VCaP (cell line): ENCODE results near the gene HSD11B1.

Source experiments
- H3K27ac ChIP-seq: fragments of 450-650 bp; 2 replicates; pipeline ENCODE4 v1.5.1; 2017
- TF ChIP-seq, protein P1 (sequence below): fragments of 450-650 bp; conservative IDR thresholded peaks from 2 replicates; pipeline ENCODE4 v1.5.1; 2017; ENCODE audit warnings: mild to moderate bottlenecking, moderate library complexity

HSD11B1 gene

DNA sequence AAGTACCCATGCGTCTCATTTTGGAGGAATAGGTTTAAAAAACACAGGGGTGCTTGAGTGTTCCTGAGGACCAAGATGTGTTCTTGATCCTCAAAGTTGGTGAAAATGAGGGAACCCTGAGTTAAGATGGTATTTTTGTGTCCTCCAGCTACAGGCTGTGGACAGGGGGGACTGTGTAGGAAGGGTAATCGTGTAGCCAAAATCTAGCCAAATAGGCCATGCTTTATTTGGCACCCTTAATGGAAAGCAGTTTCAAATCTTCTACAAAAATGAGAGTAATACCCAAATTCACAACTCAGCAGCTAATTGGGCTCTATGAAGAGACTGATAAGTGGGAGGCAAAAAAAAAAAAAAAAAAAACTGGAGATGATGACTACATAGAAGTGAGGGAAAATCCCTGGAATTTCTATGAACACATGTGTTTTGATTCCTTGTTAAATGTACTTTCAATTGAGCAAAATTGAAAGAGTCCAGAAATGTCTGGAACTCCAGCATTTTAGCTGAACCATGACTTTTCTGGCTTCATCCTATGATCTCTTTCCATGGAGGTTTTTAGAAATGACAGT lies 470 bp downstream of the HSD11B1 start:
- no peak overlapping the region for H3K27ac ChIP-seq
- TF ChIP-seq, protein P1, sequence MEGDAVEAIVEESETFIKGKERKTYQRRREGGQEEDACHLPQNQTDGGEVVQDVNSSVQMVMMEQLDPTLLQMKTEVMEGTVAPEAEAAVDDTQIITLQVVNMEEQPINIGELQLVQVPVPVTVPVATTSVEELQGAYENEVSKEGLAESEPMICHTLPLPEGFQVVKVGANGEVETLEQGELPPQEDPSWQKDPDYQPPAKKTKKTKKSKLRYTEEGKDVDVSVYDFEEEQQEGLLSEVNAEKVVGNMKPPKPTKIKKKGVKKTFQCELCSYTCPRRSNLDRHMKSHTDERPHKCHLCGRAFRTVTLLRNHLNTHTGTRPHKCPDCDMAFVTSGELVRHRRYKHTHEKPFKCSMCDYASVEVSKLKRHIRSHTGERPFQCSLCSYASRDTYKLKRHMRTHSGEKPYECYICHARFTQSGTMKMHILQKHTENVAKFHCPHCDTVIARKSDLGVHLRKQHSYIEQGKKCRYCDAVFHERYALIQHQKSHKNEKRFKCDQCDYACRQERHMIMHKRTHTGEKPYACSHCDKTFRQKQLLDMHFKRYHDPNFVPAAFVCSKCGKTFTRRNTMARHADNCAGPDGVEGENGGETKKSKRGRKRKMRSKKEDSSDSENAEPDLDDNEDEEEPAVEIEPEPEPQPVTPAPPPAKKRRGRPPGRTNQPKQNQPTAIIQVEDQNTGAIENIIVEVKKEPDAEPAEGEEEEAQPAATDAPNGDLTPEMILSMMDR, result no peak

DNA sequence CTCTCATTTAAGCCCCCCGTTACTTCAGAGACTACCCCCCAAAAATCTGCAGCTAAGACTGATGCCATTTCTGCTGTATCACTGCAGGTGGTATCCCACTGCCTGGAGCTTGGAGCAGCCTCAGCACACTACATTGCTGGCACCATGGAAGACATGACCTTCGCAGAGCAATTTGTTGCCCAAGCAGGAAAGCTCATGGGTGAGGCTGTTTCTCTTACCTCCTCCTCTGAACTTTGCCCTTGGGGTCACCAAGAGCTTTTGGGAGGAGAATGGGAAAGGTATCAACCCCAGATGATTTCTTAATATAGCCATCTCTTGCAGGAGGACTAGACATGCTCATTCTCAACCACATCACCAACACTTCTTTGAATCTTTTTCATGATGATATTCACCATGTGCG lies 2.0 kb downstream of the HSD11B1 start:
- TF ChIP-seq, protein P1, result no peak
- H3K27ac ChIP-seq, result no peak overlapping the region

DNA sequence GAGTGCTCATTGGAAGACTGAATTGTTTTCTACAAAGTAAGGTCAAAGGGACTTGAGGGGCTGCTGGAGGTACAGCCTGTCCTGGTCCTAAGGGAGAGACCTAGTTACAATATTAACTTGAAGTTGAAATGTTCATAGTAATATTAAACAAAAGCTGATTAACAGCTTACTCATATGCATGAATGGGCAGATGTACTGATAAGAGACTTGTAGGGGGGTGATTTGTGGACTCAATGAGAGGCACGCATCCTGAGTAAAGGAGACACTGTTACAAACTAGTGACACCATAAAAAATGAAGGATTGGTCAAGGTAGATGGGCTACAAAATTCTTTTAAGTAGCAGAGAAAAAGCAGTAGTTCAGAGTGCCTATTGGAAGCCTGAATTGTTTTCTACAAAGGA lies 2.7 kb downstream of the HSD11B1 start:
- H3K27ac ChIP-seq, result no peak overlapping the region
- TF ChIP-seq, protein P1, result no peak

DNA sequence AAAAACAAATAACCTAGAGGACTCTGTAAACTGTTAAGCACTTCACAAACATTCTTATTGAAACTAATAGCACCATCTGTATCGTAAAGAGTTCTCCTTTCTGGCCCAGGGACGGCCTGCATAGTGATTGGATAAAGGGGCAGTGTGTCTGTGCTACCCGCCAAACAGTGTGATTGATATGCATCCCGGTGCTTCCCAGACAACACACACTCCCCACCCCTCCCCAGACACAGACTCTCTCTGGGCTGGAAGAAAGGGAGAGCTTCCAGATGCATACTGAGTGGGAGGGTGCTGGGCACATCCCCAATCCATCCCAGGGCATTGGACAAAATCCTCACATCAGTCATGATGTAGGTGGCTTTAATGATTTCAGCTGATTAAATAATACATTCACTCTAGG lies 3.7 kb downstream of the HSD11B1 start:
- H3K27ac ChIP-seq, result no peak overlapping the region
- TF ChIP-seq, protein P1, result no peak

DNA sequence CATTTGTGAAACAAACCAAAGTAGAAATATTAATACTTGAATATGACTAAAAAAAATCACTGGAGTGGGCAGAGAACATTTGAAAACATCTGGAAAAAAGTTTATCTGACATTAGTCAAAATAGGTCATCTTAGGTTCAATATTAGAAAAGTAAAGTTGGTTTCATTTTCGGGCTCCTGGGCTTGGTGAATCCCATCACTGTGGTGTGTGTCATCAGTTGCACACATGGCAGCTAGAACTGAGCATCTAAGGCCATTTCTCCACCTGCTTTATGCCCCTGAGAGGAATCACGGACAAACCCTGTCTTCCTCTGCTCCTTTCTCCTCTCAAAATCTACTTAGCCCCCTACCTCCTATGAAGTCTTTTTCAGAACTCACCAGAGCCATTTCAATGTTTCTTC lies 5.4 kb downstream of the HSD11B1 start:
- TF ChIP-seq, protein P1, result no peak
- no peak overlapping the region for H3K27ac ChIP-seq

DNA sequence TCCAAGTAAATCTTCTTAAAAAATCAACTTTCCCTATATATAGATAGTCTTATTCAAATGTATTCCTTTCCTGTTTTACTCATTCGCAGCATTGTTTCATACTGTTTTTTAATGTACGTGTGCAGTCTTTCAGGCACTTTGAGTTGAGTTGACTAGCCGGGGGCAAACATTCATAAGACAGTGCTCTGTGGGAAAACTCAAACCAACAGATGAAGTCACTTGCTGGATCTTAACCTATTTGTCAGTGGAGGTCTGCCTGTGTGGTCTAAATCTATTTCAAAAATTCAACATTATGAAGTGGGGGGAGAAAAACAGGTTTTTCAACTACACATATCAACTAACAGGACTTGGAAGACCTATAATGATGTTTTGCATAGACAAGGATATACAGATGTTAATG lies 6.2 kb downstream of the HSD11B1 start:
- TF ChIP-seq, protein P1, result no peak
- no peak overlapping the region for H3K27ac ChIP-seq

DNA sequence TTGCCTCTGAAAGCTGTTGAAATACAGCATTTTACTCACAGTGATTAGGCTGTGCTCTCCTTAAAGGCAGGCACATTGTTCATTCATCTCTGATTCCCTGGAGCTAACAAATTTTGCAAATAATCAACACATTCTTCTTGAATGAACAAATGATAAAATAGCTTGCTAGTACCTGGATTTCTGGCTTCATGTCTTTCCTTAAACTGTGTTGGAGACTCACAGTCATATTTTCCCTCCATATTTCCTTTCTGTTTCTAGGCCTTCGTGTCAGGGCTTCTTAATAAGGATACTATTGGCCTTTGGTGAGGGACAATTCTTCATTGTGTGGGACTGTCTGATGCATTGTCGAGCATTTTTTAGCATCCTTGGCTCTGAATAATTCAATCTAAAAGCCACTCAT lies 9.7 kb downstream of the HSD11B1 start:
- TF ChIP-seq, protein P1, result no peak
- no peak overlapping the region for H3K27ac ChIP-seq
